Measurements from ENCODE around the gene CNOT11.
A peak's percentile ranks its signal among the peaks of the same experiment; 100 is the strongest.
"Not testable (repeated sequence)": the region's sequence is repeated elsewhere in the genome, so short reads cannot be mapped to it uniquely, and the experiment has no call there.

The CNOT11 gene

DNA sequence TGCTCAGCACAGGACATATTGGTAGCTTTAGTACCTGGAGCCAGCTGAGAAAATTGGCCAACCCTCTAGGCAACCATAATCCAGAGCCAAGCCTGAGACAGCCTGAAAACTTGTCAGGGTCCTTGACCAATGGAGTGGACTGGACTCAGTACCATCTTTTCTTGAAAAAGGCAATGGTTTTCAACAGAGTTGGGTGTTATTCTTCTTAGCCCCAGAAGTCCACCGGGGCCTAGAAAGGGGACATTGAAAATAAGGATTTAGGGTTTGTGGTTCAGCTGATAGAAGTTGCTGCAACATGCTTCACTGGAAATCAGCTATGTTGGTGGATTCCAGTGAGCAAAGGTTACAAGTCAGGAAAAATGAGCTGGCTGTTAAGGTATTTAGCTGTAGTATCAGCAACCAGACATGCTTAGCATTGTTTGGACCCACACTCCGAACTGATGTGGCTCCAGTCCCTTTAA lies 22.1 kb upstream of the CNOT11 start:
- peak; percentile 38 for DNase-seq (ENCODE audit: low read depth)
- no peak overlapping the region for H3K4me3 ChIP-seq (ENCODE audit: low read length)
- TF ChIP-seq, protein P1, sequence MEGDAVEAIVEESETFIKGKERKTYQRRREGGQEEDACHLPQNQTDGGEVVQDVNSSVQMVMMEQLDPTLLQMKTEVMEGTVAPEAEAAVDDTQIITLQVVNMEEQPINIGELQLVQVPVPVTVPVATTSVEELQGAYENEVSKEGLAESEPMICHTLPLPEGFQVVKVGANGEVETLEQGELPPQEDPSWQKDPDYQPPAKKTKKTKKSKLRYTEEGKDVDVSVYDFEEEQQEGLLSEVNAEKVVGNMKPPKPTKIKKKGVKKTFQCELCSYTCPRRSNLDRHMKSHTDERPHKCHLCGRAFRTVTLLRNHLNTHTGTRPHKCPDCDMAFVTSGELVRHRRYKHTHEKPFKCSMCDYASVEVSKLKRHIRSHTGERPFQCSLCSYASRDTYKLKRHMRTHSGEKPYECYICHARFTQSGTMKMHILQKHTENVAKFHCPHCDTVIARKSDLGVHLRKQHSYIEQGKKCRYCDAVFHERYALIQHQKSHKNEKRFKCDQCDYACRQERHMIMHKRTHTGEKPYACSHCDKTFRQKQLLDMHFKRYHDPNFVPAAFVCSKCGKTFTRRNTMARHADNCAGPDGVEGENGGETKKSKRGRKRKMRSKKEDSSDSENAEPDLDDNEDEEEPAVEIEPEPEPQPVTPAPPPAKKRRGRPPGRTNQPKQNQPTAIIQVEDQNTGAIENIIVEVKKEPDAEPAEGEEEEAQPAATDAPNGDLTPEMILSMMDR (conservative IDR thresholded peaks at IDR 0.05; ENCODE audit: low read length), result no peak

DNA sequence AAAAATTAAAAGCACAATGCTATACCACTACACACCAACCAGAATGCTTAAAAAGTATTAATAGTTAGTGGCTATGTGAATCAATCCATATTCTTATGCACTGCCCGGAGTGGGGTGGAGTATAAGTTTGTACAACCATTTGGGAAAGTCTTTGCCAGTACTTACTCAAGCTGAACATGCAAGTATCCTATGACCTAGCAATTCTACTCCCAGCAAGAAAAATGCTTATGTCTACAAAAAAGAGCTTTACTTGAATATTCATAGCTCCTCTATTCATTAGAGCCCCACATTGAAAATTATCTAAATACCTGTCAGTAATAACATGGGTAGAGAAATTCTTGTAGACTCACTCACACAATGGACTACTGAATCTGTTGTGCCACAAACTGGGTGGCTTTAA lies 21.4 kb upstream of the CNOT11 start:
- DNase-seq (ENCODE audit: low read depth), result no peak
- no peak overlapping the region for H3K4me3 ChIP-seq (ENCODE audit: low read length)
- TF ChIP-seq, protein P1 (conservative IDR thresholded peaks at IDR 0.05; ENCODE audit: low read length), result no peak

DNA sequence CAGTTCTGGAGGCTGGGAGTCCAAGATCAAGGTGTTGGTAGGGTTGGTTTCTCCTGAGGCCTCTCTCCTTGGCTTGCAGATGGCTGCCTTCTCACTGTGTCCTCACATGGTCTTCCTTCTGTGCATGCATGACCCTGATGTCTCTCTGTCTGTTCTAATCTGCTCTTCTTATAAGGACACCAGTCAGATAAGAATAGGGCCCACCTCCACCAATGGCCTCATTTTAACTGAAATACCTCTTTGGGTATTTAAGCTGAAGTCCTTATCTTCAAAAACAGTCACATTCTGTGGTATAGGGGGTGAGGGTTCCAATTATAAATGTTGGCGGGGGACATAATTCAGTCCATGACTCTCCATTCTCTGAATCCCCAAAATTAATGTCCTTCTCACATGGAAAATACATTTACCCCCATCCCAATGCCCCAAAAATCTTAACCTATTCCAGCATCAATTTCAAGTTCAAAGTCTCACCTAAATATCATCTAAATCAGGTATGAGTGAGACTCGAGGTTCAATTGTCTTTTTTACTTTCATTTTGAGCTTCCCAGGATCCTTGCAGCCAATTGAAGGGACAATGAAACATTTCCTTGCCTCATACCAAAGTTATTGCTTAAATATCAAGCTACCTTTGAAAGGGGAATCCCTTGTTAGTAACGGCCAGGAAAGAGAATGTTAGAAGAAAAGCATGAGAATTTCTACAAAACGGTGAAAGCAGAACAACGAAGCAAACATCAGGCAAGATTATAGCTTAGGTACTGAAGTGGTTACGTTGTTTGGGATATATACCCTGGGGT lies 20.6 kb upstream of the CNOT11 start:
- TF ChIP-seq, protein P1 (conservative IDR thresholded peaks at IDR 0.05; ENCODE audit: low read length), result no peak
- no peak overlapping the region for H3K4me3 ChIP-seq (ENCODE audit: low read length)
- no peak for DNase-seq (ENCODE audit: low read depth)

DNA sequence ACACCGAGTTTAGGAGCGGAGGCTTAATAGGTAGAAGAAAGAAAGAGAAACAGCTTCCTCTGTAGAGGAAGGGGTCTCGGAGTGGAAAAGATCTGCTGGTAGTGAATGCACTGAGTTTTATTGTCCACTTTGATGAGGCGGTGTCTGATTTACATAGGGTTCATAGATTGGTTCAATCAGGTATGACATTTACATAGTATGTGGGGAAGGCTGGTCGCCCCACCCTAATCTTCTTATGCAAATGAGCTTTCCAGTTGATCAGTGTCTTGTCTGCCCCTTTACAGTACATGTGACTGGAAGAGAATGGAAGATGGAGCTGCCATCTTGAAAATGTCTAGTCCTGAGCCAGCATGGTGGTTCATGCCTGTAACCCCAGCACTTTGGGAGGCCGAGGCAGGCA lies 19.9 kb upstream of the CNOT11 start:
- no peak for DNase-seq (ENCODE audit: low read depth)
- H3K4me3 ChIP-seq (ENCODE audit: low read length), result no peak overlapping the region
- TF ChIP-seq, protein P1 (conservative IDR thresholded peaks at IDR 0.05; ENCODE audit: low read length), result no peak

DNA sequence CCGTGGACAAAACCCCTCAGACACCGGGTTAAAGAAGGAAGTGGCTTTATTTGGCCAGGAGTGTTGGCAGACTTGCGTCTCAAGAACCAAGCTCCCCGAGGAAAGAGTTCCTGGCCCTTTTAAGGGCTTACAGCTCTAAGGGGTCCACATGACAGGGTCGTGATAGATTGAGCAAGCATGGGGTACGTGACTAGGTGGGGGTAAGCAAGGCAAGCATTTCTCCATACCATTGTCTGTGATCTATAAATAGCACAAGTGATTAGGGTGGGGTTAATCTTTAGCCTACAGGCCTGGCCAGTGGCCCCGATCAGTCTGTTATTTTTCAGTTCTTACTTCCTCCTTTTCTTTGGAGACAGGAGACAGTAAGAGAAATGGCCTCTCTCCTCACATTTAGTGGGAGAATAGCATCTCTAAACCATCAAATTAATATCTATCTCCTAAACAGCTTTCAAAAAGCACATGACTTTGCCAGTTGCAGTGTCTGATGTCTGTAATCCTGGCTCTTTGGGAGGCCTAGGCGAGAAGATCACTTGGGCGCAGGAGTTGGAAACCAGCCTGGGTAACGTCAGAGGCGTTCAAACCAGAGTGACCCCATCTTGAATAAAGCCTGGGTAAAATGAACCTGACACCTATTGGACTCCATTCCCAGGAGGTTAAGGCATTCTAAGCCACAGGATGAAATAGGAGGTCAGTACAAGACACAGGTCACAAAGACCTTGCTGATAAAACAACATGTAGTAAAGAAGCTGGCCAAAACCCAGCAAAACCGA lies 18.3 kb upstream of the CNOT11 start:
- H3K4me3 ChIP-seq (ENCODE audit: low read length), result no peak overlapping the region
- DNase-seq (ENCODE audit: low read depth), result no peak
- TF ChIP-seq, protein P1 (conservative IDR thresholded peaks at IDR 0.05; ENCODE audit: low read length), result no peak

DNA sequence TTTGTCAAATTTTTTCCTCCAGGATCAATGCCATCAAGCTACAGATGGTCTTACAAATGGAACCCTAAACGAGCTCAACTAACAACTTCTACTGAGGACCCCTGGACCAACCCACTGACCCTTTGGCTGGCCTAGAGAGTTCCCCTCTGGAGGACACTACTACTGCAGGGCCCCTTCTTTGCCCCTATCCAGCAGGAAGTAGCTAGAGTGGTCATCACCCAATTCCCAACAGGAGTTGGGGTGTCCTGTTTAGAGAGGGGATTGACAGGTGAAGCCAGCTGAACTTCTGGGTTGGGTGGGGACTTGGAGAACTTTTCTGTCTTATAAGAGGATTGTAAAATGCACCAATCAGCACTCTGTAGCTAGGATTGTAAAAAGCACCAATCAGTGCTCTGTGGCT lies 16.7 kb upstream of the CNOT11 start:
- not testable (repeated sequence) for DNase-seq (ENCODE audit: low read depth); H3K4me3 ChIP-seq (ENCODE audit: low read length)

DNA sequence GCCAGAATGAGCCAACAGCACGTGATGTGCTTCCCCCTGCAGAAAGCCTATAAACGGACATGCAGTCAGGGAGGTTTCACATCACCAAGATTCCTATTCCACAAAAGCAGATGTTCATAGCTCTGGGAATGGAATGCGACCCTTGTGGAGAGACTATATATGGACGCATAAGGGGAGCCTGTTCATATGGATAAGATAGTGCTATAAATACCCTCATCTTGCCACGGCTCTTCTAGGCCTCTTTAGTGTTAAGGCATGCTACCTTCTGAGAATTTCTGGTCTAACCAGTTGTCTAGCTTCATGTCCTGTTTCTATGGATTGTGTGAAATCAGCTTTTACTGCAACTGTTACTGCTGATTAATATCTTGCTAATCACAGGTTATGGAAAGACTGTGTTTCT lies 14.7 kb upstream of the CNOT11 start:
- not testable (repeated sequence) for H3K4me3 ChIP-seq (ENCODE audit: low read length); DNase-seq (ENCODE audit: low read depth)

All from AG10803 (cell line).